HFFc6 (cell line): ENCODE data around the gene OR51B5. TPM values are rescaled to one million over a fixed set of nuclear protein-coding genes. Genes with fewer than 3 reads are reported as not detected.
"Not testable (repeated sequence)": the region's sequence is repeated elsewhere in the genome, so short reads cannot be mapped to it uniquely, and the experiment has no call there.

Source experiments
- DNase-seq: peaks from one replicate; pipeline ENCODE4 v3.0.0-alpha.2; 2018
- H3K27ac Mint-ChIP-seq: 2 replicates; pipeline ENCODE4 v1.8.0; 2020; ENCODE audit warnings: mild to moderate bottlenecking, mixed read lengths
- H3K27me3 Mint-ChIP-seq: 2 replicates; pipeline ENCODE4 v1.8.0; 2021; ENCODE audit warnings: mild to moderate bottlenecking, moderate library complexity, mixed read lengths; ENCODE audit not compliant: insufficient read depth
- H3K36me3 Mint-ChIP-seq: 2 replicates; pipeline ENCODE4 v1.8.0; 2021; ENCODE audit warnings: low read depth, mixed read lengths
- H3K4me1 Mint-ChIP-seq: 2 replicates; pipeline ENCODE4 v1.8.0; 2020; ENCODE audit warnings: low read depth, mixed read lengths
- H3K4me3 Mint-ChIP-seq: 2 replicates; pipeline ENCODE4 v1.8.0; 2020; ENCODE audit warnings: mild to moderate bottlenecking, moderate library complexity, mixed read lengths
- H3K9me3 Mint-ChIP-seq: 2 replicates; pipeline ENCODE4 v1.8.0; 2020; ENCODE audit warnings: mild to moderate bottlenecking, mixed read lengths
- CTCF ChIP-seq: fragments of 200-600 bp; sonication (generic); IDR thresholded peaks from 2 replicates; pipeline ENCODE4 v1.5.0; 2021; ENCODE audit warnings: antibody characterized with exemption, mild to moderate bottlenecking
- total RNA-seq, 6 experiments: library from RNA; stranded (reverse); fragmentation: NEBNext Ultra II Directional; extraction: Animal tissue kit (Norgen Biotek cat#: 25700); gene quantifications; 2 replicates in 1 of 6; 3 replicates in 5 of 6; pipeline ENCODE4 v1.2.3, GENCODE V29; 2021

Gene OR51B5
- total RNA-seq, 6 experiments from 2014 or later, result 0.30 to 0.53 (median 0.42) TPM; not detected in 2

GRCh38 chr11:5324197-5324596 lies 19.1 kb downstream of the OR51B5 start, which contains the start of gene OR51B2:
TSS of gene OR51B2 (minus strand) at chr11:5324297. CDS start at chr11:5324297, 0 bp downstream.
- Mint-ChIP-seq H3K9me3 (no peaks in the 10 kb centered on the region), H3K36me3 (no peaks in the 10 kb centered on the region)
- no peak for TF ChIP-seq CTCF

GRCh38 chr11:5317292-5317691 lies 26.0 kb downstream of the OR51B5 start:
- Mint-ChIP-seq H3K27ac (no peak overlapping the region), H3K36me3 (peaks cover 4% of the 10 kb centered on the region; the same call in 1 of the 2 replicates), H3K4me3 (no peak overlapping the region), H3K27me3 (no peaks in the 10 kb centered on the region), H3K9me3 (no peaks in the 10 kb centered on the region; the same call in 1 of the 2 replicates), H3K4me1 (peaks cover 27% of the 10 kb centered on the region)
- DNase-seq, result no peak
- TF ChIP-seq CTCF, result peak; percentile 27; the same call in 1 of the 2 replicates

More at GRCh38 chr11:5324197-5324596, 19.1 kb downstream of the OR51B5 start, which contains the start of gene OR51B2:
- no peak within 1 kb of the TSS for H3K27ac Mint-ChIP-seq
- no peak for DNase-seq
- H3K4me1 Mint-ChIP-seq, result peaks cover 8% of the 10 kb centered on the region
- no peaks in the 10 kb centered on the region for H3K27me3 Mint-ChIP-seq
- H3K4me3 Mint-ChIP-seq, result no peak within 1 kb of the TSS

- H3K4me1 Mint-ChIP-seq, result peaks cover 27% of the 10 kb centered on the region
- not testable (repeated sequence) for H3K27ac Mint-ChIP-seq, DNase-seq, H3K4me3 Mint-ChIP-seq, H3K36me3 Mint-ChIP-seq, H3K27me3 Mint-ChIP-seq, H3K9me3 Mint-ChIP-seq
These were observed 29.8 kb downstream of the OR51B5 start for GRCh38 chr11:5313326-5314023.

GRCh38 chr11:5310423-5310822 lies 32.9 kb downstream of the OR51B5 start:
- Mint-ChIP-seq H3K36me3 (peaks cover 4% of the 10 kb centered on the region; the same call in 1 of the 2 replicates), H3K27ac (no peak overlapping the region), H3K4me3 (no peak overlapping the region), H3K27me3 (no peaks in the 10 kb centered on the region), H3K4me1 (peaks cover 23% of the 10 kb centered on the region), H3K9me3 (no peaks in the 10 kb centered on the region; the same call in 1 of the 2 replicates)
- no peak for DNase-seq
- no peak for TF ChIP-seq CTCF

GRCh38 chr11:5307256-5308019 lies 35.9 kb downstream of the OR51B5 start:
- DNase-seq, result no peak

More at GRCh38 chr11:5307256-5308019, 35.9 kb downstream of the OR51B5 start:
- Mint-ChIP-seq H3K27ac (no peak overlapping the region), H3K4me1 (peaks cover 20% of the 10 kb centered on the region), H3K9me3 (no peaks in the 10 kb centered on the region), H3K4me3 (no peak overlapping the region), H3K36me3 (no peaks in the 10 kb centered on the region), H3K27me3 (no peaks in the 10 kb centered on the region)
- TF ChIP-seq CTCF, result no peak
